Kidney glomerular epithelial cell (primary cell): ENCODE measurements around the gene FEZF1.

Source experiments
- DNase-seq: peaks from one replicate; lab custom pipeline; 2025; lab: John Stamatoyannopoulos, UW

Gene FEZF1

GRCh38 chr7:122268101-122268500 lies 36.4 kb downstream of the FEZF1 start:
- DNase-seq: no peak

GRCh38 chr7:122262246-122262645 lies 42.3 kb downstream of the FEZF1 start:
- no peak for DNase-seq

- no peak for DNase-seq
These were observed 43.1 kb downstream of the FEZF1 start for GRCh38 chr7:122261442-122261841.

- DNase-seq: no peak
These were observed 43.5 kb downstream of the FEZF1 start for GRCh38 chr7:122261016-122261415.

DNA sequence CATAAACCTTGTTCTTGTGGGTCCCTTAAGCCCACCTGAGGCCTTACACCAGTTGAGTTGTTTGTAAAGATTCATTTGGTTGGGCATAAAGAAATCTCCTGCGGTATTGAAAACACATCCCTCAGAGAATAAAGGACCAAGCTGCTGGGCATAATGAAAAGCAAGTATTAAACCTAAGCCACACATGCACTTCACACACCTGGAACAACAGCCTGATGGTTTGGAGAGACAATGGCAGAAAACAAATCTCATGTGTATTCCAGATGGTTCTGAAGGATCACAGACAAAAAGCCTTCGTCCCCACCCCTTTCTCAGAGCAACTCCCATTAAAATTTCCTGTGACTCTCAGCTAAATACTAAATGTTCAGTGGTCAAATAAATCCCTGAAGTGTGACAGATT lies 44.2 kb downstream of the FEZF1 start:
- DNase-seq: no peak

DNA sequence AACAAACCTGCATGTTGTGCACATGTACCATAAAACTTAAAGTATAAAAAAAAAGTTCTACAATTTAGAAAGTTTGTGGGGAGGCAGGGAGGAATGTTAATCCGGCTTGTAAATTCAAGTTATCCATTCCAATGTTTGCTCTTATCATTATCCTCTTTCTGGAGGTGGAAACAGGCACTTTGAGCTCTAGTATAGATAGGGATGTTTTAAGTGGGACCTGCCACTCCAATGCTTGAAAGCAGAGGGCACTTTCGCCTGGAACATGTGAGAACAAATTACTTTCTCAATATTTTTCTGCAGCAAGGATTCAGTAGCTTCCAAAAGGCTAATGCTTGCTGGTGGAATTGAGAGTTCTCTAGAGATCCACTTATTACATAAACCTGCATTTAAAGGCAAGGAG lies 45.6 kb downstream of the FEZF1 start:
- no peak for DNase-seq

DNA sequence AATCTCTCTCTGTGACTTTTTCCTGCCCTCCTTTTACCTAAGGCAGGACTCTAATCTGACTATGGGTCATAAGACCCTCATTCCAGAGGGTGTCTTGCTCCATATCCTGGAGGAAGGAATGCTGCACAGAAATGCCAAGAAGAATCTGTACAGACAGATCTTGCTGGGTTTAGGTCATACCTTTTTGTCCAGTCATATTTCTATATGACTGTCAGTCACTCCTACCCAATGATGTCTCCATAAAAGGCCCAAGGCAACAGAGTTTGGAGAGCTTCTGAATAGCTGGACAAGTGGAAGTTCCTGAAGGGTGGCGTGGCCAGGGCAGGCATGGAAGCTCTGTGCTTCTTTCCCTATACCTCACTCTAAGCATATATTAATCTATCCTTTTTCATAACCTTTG lies 47.5 kb downstream of the FEZF1 start:
- DNase-seq: no peak

DNA sequence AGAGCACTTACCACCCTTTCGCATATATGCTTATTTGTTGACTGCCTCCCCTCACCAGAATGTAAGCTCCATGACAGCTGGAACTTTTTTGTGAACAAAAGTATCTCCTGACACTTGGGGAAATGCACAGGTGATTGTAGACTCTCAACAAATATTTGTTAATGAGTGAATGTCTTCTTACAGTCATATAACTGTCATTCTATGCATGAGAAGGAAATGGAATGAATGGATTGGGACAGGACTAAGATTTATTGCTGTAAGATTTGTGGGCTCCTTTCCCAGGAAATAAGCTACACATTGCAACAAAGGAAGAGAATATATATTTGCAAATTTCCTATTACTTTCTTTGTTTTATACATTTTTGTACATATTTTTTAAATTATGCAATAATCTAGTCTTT lies 48.5 kb downstream of the FEZF1 start:
- no peak for DNase-seq

DNA sequence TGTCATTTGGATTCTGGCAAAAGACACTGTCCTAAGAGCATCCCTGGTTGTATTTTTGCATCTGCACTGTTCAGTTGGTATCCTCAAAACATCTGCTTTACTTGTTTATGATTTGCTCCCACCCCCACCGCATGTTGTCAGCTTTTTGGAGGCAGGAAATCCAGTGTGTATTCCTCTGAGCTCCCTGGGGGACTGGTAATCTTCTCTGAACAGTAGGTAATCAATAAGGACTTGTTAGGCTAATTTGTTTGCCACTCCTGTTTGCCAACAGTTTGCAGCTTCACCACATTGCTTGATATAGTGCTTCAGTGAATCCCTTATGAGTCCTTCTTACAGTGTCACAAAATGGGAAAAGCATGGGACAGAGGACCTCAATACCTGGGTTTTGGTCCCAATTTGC lies 49.1 kb downstream of the FEZF1 start:
- no peak for DNase-seq
